HG03342 (cell line): ENCODE data around the gene REXO1.

Experiments
- ATAC-seq: cut with Tn5 transposase; IDR thresholded peaks from one replicate; pipeline ENCODE4 v1.9.1; 2021; ENCODE audit warnings: mild to moderate bottlenecking, moderate library complexity; ENCODE audit not compliant: unreplicated experiment

The REXO1 gene

GRCh38 chr19:1794424-1795172 is 53.7 kb downstream of the REXO1 start:
- ATAC-seq: no peak

- ATAC-seq: no peak
These were observed 56.4 kb downstream of the REXO1 start for GRCh38 chr19:1791879-1792278.

- ATAC-seq: no peak
These were observed 58.1 kb downstream of the REXO1 start for GRCh38 chr19:1790054-1790792.

GRCh38 chr19:1789261-1790041 is 58.8 kb downstream of the REXO1 start:
- no peak for ATAC-seq

GRCh38 chr19:1787116-1787515 is 61.2 kb downstream of the REXO1 start:
- no peak for ATAC-seq

- ATAC-seq: no peak
These were observed 61.6 kb downstream of the REXO1 start for GRCh38 chr19:1786668-1787067.

GRCh38 chr19:1785310-1785709 is 63.0 kb downstream of the REXO1 start:
- no peak for ATAC-seq

GRCh38 chr19:1783874-1784273 is 64.4 kb downstream of the REXO1 start:
- no peak for ATAC-seq

- no peak for ATAC-seq
These were observed 64.9 kb downstream of the REXO1 start for GRCh38 chr19:1783354-1783753.

- ATAC-seq: no peak
These were observed 65.8 kb downstream of the REXO1 start for GRCh38 chr19:1782521-1782920.

GRCh38 chr19:1780272-1780958 is 67.9 kb downstream of the REXO1 start:
- no peak for ATAC-seq

- no peak for ATAC-seq
These were observed 68.7 kb downstream of the REXO1 start for GRCh38 chr19:1779574-1779973.

GRCh38 chr19:1777149-1777548 is 71.1 kb downstream of the REXO1 start:
- no peak for ATAC-seq

- ATAC-seq: no peak
These were observed 71.6 kb downstream of the REXO1 start for GRCh38 chr19:1776606-1777147.

- no peak for ATAC-seq
These were observed 72.2 kb downstream of the REXO1 start for GRCh38 chr19:1775951-1776605.

- no peak for ATAC-seq
These were observed 73.1 kb downstream of the REXO1 start for GRCh38 chr19:1774989-1775772.

GRCh38 chr19:1773184-1773583 is 75.1 kb downstream of the REXO1 start:
- no peak for ATAC-seq

GRCh38 chr19:1770866-1771576 is 77.3 kb downstream of the REXO1 start:
- no peak for ATAC-seq

GRCh38 chr19:1769645-1769985 is 78.7 kb downstream of the REXO1 start:
- no peak for ATAC-seq
